ENCODE results near the gene GUCY1A2.
"Not testable (repeated sequence)": the region's sequence is repeated elsewhere in the genome, so short reads cannot be mapped to it uniquely, and the experiment has no call there.

GUCY1A2 gene

GRCh38 chr11:106827687-106828086 lies 190.6 kb downstream of the GUCY1A2 start:
- DNase-seq: no peak

GRCh38 chr11:106826558-106826957 lies 191.7 kb downstream of the GUCY1A2 start:
- DNase-seq: not testable (repeated sequence)

DNA sequence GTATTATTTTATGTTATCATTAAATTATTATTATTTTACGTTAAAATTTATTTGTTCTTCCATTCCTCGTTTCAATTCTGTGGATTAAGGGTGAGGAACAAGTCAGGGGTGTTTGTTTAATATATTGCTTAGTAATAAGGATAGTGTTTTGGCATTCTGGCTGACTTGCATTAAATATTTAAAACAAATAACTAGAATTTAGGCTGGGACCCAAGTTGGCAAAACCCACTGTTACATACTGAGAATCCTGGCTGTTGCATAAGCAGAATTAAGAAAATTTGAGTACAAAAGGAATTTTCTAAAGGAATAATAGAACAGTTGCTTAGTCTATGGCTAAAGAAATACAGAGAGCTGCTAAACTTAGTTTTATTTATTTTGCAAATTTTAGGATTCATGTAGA lies 196.4 kb downstream of the GUCY1A2 start:
- no peak for DNase-seq

DNA sequence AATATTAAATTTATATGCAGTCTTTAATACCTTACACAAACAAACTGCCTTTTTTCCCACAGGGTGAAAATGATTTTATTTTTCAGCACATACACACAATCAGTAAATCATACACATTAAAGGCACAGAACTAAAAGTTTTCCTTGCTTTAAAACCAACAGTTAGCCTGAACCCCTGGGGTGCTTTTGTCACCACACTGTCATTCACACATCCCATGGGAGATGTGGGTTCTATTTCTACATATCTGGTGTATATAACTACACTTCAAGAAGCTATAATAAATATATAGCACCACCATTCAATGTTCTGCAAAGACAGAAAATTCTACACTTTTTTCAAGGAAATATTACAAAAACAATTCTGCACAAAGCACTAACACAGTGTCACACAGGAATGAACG lies 197.0 kb downstream of the GUCY1A2 start:
- DNase-seq: no peak

GRCh38 chr11:106818443-106818842 lies 199.8 kb downstream of the GUCY1A2 start:
- DNase-seq: no peak

GRCh38 chr11:106815209-106815608 lies 203.1 kb downstream of the GUCY1A2 start:
- DNase-seq: no peak

- DNase-seq: no peak
Measured at GRCh38 chr11:106813806-106814205, 204.5 kb downstream of the GUCY1A2 start.

GRCh38 chr11:106794058-106794457 lies 224.2 kb downstream of the GUCY1A2 start:
- DNase-seq: no peak

- DNase-seq: no peak
Measured at GRCh38 chr11:106789406-106789805, 228.9 kb downstream of the GUCY1A2 start.

- no peak for DNase-seq
Measured at GRCh38 chr11:106787454-106787853, 230.8 kb downstream of the GUCY1A2 start.

DNA sequence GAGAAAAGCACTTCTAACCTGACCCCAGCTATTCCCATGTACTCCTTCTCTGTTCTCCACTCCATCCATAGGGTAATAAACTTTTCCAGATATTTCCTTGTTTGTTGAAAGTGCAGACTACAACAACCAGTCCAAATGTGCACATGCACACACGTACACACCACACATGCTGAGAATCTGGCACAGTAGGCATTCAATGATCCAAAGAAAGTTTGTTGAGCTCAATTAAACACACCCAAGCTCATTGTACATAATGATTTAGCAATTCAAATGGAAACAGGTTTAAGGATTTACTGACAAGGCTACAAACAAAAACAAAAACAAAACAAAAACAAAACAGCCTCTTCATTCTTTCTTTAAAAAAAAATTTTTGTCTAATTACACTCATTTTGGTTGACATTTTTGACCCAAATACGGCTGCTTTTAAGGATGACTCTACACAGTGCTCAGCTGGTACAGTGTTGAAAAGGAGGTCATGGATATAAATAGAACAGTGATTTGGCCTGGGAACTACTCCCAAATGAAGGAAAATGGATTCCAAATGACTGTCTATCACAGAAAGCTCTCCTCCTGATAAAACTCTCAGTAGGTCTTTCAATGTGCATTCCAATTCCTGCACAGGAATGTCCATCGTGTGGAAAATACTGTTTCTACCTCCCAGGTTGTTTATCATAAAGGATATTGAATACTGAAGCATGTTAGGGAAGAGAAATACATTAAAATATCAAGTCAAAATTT lies 232.2 kb downstream of the GUCY1A2 start:
- no peak for DNase-seq

GRCh38 chr11:106777302-106777701 lies 241.0 kb downstream of the GUCY1A2 start:
- not testable (repeated sequence) for DNase-seq

- no peak for DNase-seq
Measured at GRCh38 chr11:106770489-106771085, 247.7 kb downstream of the GUCY1A2 start.

- no peak for DNase-seq
Measured at GRCh38 chr11:106765469-106766258, 252.6 kb downstream of the GUCY1A2 start.

GRCh38 chr11:106763501-106763900 lies 254.8 kb downstream of the GUCY1A2 start:
- no peak for DNase-seq

GRCh38 chr11:106761745-106762144 lies 256.5 kb downstream of the GUCY1A2 start:
- DNase-seq: no peak

DNA sequence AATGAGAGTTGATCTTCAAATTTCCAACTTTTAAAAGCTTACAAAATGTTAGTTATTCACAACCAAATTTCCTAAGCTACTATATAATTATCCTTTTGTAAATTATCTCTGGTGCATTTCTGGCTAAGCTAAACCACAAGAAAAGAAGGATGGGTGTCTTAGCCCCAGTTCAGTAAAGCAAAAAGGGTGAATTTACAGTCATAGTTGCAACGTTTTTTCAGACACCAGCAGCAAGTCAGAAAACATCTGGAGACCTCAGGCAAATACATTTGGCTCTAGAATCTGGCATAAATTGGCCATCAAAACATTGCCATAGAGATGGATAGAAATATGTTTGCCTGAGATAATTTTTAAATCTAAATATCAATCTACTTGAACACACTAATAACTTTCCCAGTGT lies 257.0 kb downstream of the GUCY1A2 start:
- DNase-seq: no peak

DNA sequence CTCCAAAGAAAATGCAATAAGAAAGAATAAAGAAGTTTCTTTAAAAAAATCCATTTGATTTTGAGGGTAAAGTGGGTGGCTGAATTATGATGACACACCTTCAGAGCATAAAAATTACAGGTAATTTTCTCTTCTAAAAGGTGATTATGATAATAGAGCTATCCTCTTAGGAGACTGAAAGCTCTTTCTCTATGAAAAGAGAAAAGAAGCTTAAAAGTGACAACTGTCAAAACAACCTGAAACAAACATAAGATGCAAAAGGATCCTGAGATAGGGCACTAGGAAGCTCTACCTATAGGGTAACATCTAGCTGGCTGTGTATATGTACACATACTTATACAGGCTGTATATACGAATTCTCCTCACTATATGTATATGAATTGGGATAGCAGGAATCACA lies 270.2 kb downstream of the GUCY1A2 start:
- no peak for DNase-seq

DNA sequence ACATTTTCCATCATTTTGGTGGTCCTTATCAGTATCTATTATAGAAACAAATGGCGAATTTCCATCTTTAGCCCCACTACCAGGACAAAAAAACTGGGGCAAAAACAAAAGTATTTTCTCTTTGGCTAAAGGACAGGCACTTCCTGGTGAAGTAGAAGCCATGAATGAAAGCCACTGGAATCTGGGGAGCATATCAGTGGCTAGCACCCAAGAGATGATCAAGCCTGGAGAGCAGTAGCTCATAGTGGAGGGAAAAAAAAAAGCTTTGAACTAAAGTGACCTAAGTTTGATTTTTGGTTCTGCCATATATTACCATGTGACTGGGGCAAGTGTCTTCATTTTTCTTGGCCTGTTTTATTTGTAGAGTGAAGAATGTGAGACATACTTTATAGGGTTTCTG lies 272.3 kb downstream of the GUCY1A2 start:
- DNase-seq: no peak

DNA sequence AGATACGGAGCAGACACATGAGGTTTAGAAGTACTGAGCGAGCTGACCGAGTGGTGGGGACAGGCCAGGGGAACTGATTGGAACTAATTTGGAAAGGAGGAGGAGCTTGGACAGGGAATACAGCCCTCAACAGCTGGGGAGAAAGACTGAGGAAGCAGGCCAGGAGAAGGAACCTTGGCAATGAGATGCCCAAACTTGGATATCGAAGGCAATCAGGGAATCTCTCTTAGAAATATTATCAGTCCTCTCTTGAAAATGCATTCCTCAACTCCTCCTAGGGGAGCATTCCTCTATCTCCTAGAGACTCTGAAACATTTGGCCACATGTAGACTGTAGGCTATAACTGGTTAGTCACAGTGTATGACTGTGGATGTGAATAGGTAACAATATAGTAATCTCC lies 284.6 kb downstream of the GUCY1A2 start:
- DNase-seq: no peak

GRCh38 chr11:106728859-106729258 lies 289.4 kb downstream of the GUCY1A2 start:
- no peak for DNase-seq

DNA sequence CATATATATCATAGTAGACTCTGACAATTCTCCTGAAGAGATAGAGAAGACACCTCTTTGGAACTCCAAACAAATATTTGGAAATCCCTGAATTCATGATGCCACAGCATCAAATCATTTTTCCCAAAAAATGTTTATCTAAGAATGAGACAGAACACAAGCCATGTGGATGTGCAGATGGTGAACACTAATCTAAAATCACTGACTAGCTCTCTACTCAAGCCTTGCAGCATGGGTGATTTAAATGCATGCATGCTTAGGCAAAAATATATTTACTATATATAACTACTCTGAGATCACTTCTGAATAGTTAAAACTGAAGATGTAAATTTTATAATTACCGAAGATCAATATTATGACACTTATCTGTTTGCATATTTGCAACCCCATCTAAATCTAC lies 289.9 kb downstream of the GUCY1A2 start:
- DNase-seq: no peak

DNA sequence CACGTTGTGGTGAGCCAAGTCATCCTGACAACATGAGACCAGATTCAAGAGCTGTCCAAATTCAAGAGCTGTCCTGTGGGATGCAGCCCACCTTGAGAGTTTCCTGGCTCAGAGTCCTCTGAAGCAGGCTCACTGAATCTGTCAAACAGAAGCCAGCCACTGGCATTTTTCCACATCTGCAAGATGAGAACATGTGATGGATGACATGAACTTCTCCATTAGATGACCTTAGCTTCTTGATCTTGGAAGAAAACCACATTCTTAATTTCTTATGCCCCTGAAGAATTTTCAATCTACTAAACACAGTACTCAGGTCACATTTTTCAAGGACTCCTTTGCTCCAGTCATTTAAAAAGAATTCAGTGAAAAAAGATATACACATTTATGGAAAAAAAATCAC lies 291.0 kb downstream of the GUCY1A2 start:
- DNase-seq: no peak

DNA sequence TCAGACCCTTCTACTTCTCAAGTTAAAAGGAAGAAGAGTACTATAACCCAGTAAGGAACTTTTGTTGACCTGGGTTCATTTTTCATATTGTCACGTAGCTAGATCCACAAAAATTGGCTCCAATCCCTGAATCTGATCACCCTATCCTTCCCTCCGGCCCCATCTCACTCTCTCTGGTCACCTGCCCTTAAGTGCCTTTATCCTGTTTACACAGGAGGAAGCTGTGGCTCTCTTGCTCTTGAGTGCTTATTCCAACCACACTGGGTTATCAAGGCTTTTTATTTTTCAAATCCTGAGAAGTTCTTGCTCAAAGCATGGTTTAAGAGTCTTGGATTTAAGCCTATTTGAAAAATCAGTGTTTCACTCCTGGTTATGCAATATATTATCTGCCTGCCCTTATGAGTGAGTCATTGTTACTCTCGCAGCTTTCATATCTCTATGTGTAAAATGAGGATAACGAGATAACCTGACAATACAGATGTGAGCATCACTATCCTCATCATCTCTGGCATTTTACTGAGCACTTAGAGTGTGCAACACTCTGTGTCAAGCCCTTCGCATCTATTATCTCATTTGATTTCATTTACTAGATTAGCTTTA lies 293.9 kb downstream of the GUCY1A2 start:
- no peak for DNase-seq

Measured in cortex of kidney (tissue), 1 donor.